Right lung (tissue), 10 donors: ENCODE data around the gene ZNF135. TPM values are rescaled to one million over a fixed set of nuclear protein-coding genes. Genes with fewer than 3 reads are reported as not detected.

Experiments used
- DNase-seq, 2 donors: peaks; one replicate each; pipeline ENCODE4 v3.0.0-alpha.2; 2013
- long read RNA-seq, 8 donors: transcript quantifications; one replicate each; lab custom pipeline, GENCODE V29; 2026
- polyA plus RNA-seq, 5 donors: library from polyadenylated mRNA; unstranded; fragments of 120-200 nt; gene quantifications; one replicate each; pipeline versions ENCODE4 v1.2.1 to v1.2.3, GENCODE V29; 2013; ENCODE audit warnings: inconsistent platforms in 1 of 5, low replicate concordance in 1 of 5; ENCODE audit not compliant: insufficient read length in 5 of 5, insufficient read depth in 1 of 5

Gene ZNF135
- 10 to 100 TPM; 18.3 to 35.3 (median 29.7) TPM for polyA plus RNA-seq
- long read RNA-seq, donor 1, partial matches to known transcripts: 0 of 2 reads
- long read RNA-seq, donor 1, other reads (novel, unspliced or antisense): 0 of 2 reads
- long read RNA-seq, donor 2: 0 reads
- long read RNA-seq, donor 3, partial matches to known transcripts: 9 of 11 reads
- long read RNA-seq, donor 3, other reads (novel, unspliced or antisense): 0 of 11 reads
- long read RNA-seq, donor 4: 0 reads
- long read RNA-seq, donor 5, partial matches to known transcripts: 0 of 5 reads
- long read RNA-seq, donor 5, other reads (novel, unspliced or antisense): 0 of 5 reads
- long read RNA-seq, donor 6, partial matches to known transcripts: 175 of 190 reads
- long read RNA-seq, donor 6, other reads (novel, unspliced or antisense): 14 of 190 reads
- long read RNA-seq, donor 7, partial matches to known transcripts: 0 of 2 reads
- long read RNA-seq, donor 7, other reads (novel, unspliced or antisense): 0 of 2 reads
- long read RNA-seq, donor 8: 0 reads

GRCh38 chr19:58059003-58059670, at the start of gene ZNF135:
Gene ZNF135 (plus strand): TSS chr19:58059282. CDS start chr19:58060003, 721 bp downstream.
- DNase-seq: peak; percentile 93 to 94

DNA sequence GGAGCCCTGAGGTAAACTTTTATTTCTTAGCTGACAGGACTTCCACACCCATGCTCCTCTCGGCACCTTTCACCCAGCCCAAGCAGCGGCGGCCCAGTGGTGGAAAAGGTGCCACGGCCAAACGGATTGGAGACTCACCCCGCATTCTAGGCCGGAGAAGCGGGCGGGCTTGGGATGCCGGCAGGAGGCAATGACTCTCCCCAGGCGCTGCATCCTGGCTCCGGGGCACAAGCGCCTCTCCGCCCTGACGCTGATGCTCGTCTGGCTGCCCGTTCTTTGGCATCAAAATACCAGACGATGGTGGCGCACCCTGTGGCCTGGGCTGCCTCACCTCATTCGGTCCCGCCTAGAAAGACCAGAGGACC, 49.8 kb upstream of the ZNF135 start:
- DNase-seq: no peak

GRCh38 chr19:58009666-58010301, 49.3 kb upstream of the ZNF135 start:
- peak; percentile 96 for DNase-seq

DNA sequence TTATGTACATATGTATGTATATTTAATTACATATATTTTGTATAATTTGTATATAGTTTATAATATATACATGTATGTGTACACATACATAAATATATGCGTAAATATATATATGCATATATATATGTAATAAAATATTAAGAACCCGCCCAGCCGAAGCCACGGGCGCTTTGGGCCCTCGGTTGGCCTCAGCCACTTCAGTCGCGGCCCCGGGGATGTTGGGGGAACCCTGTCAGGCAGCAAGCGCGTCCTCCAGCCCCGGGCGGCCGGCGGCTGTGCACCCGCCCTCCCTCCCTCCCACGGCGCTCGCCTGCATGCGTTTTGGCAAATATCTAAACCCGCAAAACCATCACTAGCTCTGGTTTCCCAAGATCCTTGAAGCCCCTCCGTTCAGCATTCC, 48.6 kb upstream of the ZNF135 start:
- DNase-seq: no peak

DNA sequence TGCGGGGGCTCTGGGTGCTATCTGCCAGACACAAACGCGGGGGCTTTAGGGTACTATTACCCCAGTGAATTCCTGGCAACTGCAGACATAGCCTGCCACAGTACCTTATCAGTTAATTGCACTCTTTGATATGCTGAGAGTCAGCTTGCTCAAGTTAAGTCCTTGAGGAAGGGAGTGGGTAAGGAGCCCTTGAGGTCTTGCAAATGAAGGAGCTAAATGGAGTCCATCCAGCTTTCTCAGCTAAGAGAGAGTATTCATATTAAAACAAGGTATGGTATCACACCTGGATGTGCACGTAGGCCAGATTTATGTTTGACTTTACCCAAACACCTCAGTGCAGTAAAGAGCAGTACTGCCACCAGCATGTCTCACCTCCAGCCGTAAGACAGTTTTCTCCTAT, 44.9 kb upstream of the ZNF135 start:
- peak in 1 of 2 donors; percentile 48 for DNase-seq

GRCh38 chr19:58020129-58020528, 39.0 kb upstream of the ZNF135 start:
- no peak for DNase-seq

- peak; percentile 64 to 81 for DNase-seq
Measured at GRCh38 chr19:58021541-58022282, 37.4 kb upstream of the ZNF135 start.

DNA sequence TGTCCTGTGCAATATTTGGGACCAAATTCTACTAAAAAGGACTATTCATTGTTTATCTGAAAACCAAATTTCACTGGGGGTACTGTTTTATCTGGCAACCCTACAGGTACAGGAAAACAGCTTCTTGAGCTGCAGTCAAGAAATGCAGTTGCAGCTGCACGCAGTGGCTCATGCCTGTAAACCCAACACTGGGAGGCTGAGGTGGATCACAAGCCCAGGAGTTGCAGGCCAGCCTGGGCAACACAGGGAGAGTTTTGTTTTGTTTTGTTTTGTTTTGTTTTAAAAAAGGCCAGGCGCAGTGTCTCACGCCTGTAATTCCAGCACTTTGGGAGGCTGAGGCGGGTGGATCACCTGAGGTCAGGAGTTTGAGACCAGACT, 36.8 kb upstream of the ZNF135 start:
- no peak for DNase-seq

GRCh38 chr19:58024661-58025060, 34.4 kb upstream of the ZNF135 start:
- no peak for DNase-seq

GRCh38 chr19:58033741-58034476, 25.2 kb upstream of the ZNF135 start, which contains the start of gene ZSCAN1:
Gene ZSCAN1 (plus strand): TSS chr19:58034025. CDS start chr19:58037837, 3,812 bp downstream.
- DNase-seq: peak; percentile 96 to 97

- peak in 1 of 2 donors; percentile 12 for DNase-seq
Measured at GRCh38 chr19:58034477-58034793, 24.6 kb upstream of the ZNF135 start.

GRCh38 chr19:58035863-58036262, 23.2 kb upstream of the ZNF135 start:
- DNase-seq: no peak

DNA sequence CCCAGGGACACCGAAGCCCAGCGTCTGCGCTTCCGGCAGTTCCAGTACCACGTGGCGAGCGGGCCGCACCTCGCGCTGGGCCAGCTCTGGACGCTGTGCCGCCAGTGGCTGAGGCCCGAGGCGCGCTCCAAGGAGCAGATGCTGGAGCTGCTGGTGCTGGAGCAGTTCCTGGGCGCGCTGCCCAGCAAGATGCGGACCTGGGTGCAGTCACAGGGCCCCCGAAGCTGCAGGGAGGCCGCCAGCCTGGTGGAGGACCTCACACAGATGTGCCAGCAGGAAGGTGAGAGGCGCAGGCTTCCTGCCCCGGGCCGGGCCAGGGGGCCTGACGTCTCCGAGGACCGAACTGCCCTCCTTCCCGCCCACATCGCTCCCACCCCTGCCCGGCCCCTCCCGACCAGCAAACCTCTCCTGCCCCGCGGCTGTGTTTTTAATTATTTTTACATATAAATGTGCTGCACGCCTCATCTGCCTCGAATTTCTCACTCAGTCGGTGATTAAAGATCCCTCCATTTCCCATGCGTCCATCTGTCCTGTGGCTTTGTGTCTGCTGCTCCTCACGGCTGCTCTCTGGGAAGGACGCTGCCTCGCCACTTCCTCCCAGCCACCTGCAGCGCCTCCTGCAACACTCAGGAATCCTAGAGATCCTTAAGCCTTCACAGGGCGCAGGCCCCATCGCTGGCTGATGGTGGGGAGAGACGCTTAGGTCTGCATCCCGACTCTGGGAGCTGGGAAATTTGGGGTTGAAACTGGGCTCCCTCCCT, 21.0 kb upstream of the ZNF135 start:
- peak in 1 of 2 donors; percentile 58 for DNase-seq

DNA sequence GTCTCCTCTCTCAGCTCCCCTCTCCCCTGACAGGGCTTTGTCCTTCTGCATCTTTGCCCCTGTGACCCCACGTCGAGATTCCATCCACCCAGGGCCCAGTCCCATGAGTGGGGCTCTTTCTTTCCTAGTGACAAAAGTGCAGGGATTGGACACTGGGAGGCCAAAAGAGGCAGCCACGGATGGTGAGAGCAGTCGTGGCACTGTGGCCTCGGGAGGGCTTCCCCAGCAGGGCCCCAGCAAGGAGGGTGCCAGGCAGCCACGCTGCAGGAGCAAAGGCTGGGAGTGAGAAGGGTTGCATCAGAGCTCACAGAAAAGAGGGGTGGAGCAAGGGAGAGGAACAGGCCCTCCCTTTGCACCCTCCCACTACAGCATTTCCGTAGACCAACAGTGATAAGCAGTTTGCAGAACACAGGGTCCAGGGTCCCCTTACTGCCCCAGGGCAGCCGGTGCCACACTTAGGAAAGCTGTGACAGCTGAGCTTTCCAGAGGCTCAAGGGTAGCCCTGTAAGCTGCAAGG, 20.3 kb upstream of the ZNF135 start:
- peak in 1 of 2 donors; percentile 34 for DNase-seq

DNA sequence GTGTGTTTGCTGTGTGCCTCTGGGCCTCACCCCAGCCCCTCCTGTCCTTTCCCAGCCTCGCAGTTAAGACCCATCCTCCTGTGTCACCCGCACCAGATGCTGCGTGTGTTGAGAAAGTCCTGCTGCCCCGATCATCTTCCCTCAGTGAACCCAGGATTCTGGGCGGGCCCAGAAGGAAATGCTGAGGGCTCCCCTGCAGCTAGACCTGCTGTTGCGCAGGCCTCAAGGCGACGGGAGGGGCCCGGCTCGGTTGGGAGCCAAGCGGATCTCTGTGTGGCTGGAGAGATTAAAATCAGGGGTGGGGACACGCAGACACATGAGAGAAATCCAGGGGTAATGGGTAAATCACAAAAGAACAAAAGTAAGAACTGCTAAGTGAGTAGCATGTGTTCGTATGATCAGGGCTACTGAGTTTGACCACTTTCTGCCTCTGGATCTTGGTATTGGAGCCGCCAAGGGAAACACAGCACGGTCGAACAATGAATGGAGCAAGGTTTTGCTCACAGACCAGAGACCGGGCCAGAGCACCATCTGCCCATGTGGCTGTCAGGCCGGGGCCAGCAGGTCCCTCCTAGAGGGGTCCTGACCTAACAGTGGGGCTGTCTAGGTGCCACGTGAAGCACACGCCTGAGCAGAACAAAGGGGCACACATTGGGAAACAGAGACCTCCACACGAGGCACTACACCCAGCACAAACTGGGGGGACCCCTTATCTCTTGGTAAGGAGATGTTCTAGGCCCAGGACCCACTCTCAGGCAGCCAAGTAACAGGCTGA, 18.1 kb upstream of the ZNF135 start:
- no peak for DNase-seq

DNA sequence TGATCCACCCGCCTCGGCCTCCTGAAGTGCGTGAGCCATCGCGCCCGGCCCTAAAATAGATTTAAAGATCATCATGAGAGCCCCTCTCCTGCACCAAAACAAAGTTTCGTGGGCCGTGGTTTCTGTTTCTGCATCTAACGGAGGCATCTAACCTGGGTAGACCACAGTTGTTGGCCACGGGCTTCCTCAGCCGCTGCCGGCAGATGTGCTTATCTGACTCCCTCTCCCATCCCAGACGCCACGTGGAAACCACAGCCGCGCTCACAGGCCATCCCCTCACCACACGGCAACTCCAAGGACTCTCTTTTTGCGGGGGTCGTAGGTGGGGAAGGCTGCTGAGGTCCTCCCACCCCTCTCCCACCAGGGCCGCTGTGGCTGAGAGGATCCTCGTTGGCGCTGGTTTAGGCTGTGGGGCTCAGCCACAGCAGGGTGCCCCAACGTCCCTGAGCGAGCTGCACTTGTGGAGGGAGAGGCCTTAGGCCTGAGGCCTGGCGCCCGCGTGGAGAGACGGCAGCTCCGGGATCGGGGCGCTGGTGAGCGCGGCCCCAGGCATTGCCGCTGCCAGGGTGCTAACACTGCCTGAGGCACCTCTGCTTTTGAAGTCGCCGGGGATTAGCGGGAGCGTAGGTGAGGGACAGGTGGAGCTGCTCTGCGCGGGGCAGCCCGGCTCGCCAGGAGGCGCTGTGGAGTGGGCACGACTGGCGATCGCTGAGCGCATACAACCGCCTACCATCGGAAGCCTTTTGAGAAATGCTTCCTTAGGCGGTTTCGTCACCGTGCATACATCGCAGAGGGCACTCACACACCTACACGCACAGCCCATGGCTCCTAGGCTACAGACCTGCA, 16.4 kb upstream of the ZNF135 start:
- peak in 1 of 2 donors; percentile 9 for DNase-seq

DNA sequence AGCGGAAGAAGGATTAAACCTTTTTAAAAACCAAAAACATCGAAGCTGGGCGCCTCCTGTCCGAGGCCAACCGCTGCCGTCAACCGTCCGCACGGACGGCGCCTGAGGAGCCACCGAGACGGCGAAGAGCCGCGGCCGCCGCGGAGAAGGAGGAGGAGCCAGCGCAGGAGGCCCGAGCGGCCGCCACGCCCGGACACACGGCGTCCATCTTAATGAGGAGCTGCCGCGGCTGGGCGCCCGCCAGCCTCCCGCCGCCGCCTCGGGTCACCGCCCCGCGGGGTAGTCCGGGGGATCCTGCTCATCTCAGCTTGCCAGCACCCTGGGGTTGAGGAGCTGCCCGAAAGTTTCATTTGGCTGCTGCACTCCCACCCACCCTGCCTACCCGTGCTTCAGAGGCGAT, 14.7 kb upstream of the ZNF135 start:
- no peak for DNase-seq

GRCh38 chr19:58044886-58045285, 14.2 kb upstream of the ZNF135 start:
- no peak for DNase-seq
